Ramos (cell line): Measurements from ENCODE around the gene PF4V1.

Source experiments
- in situ Hi-C: fragments of 300-500 bp; cut with MboI; formaldehyde crosslinking; loops from one replicate; pipeline ENCODE4 v1.14.3; 2022; ENCODE audit warnings: low sequenced_read_pairs; ENCODE audit not compliant: unreplicated experiment

The PF4V1 gene

DNA sequence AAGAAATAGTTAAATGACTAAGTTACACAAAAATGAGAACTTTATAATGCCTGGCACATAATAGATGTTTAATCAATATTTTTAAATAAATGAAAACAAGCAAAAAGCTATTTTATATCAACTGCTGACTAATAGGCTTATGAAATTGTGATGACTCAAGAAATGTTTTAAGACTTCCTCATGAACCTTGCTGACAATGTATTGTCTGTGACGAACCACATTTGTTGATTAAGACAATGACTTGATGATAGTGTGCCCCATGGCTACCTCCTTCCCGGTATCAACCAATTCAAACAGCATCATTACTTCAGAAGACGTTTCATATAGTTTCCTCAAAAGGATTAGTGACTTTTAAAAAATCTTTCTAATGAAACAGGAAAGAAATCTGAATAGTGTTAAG lies 8.8 kb upstream of the PF4V1 start:
- in situ Hi-C loops, result no loop called here

GRCh38 chr4:73844806-73845205 lies 8.3 kb upstream of the PF4V1 start:
- in situ Hi-C loops, result no loop called here

DNA sequence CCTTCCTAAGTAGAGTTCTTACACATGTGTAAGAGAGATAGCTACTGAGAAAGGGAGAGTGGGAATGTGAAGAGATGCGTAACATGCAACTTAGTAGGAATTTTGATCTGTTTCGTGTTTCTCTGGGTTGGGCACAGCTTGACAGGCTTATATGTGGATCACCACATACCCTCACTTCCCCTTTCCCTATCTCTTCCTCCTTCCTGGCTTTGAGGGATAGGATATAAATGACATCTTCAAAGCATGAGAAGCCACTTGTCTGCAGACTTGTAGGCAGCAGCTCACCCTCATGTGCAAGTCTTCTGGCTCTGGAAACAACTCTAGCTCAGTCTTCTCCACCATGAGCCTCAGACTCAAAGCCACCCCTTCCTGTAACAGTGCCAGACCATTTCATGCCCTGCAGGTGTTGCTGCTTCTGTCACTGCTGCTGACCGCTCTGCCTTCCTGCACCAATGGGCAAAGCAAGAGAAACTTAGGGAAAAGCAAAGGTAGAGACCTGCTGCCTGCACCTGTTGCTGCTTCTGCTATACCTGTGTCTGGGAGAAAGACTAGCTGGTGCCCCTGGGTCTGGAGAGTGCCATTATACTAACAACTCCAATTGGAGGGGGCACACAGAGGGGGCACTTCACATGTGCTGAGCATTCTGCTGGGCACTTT lies 5.4 kb upstream of the PF4V1 start:
- in situ Hi-C loops, result no loop called here

DNA sequence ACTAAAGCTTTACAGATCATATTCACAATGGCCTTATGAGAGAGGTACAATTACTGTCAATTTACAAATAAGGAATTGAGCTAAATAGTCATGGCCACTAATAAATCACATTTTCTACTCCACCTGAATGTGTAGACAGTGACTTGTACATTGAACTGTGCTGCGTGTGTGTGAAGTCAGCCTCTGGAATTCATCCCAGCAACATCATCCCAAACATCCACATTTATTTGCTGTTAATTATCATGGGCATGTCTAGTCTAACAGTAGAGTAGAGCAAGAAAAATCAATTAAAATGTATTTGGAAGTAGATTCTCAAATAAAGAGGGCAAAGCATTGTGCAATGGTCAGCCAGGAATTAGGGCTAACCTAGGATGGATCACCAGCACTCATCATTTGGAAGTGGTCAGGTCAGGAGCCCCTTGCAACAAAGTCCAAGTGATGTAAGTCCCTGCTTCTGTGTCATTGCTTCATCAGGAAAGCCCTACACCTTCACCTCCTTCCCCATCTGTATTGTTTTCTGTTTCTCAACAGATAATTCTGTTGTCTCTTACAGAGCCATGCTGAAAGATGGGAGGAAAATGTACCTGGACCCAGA lies 4.8 kb upstream of the PF4V1 start:
- in situ Hi-C loops, result no loop called here

- in situ Hi-C loops, result no loop called here
These were observed 2.7 kb upstream of the PF4V1 start for GRCh38 chr4:73850261-73850970.

- in situ Hi-C loops, result no loop called here
These were observed 1.8 kb upstream of the PF4V1 start for GRCh38 chr4:73851293-73851692.

GRCh38 chr4:73852771-73853170 lies 325 bp upstream of the PF4V1 start:
- in situ Hi-C loops, result no loop called here

DNA sequence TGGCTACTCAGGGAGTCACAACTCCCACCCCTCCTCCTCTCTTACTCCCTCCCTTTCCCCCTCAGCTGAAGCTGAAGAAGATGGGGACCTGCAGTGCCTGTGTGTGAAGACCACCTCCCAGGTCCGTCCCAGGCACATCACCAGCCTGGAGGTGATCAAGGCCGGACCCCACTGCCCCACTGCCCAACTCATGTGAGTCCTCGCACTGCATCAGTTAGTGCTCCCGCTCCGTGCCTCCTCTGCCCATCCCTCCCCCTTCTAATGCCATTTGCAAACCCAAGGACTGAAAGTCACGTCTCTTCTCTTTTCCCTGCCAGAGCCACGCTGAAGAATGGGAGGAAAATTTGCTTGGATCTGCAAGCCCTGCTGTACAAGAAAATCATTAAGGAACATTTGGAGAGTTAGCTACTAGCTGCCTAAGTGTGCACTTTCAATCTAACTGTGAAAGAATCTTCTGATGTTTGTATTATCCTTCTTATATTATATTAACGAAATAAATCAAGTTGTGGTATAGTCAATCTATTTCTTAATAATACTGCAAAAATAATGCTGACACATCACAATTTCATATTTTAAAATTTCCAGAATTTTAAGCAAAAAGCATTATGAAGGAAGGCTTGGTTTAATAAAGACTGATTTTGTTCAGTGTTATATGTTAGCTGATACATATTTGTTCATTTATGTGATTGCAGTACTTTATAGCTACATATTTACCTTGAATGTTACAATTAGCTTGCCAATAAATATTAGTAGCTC lies 800 bp downstream of the PF4V1 start:
- in situ Hi-C loops, result no loop called here

DNA sequence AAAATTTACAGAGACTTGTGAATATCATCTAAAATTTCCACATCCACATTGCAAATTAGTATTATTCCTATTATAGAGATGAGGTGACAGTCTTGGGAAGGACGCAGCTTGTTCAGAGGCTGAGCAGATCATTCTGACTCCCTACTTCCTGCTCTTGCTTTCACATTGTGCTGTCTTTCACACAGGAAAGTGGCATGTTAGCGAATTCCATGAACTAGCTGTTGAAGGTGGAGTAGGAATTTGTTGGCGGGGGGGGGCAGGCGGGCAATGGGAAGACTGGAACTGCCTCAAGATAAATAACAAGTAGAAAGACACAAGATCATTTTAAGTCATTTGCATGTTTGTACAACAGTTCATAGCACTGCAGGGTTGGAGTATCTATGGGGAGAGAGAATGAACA lies 2.3 kb downstream of the PF4V1 start:
- in situ Hi-C loops, result no loop called here

- in situ Hi-C loops, result no loop called here
These were observed 3.4 kb downstream of the PF4V1 start for GRCh38 chr4:73856518-73856917.

DNA sequence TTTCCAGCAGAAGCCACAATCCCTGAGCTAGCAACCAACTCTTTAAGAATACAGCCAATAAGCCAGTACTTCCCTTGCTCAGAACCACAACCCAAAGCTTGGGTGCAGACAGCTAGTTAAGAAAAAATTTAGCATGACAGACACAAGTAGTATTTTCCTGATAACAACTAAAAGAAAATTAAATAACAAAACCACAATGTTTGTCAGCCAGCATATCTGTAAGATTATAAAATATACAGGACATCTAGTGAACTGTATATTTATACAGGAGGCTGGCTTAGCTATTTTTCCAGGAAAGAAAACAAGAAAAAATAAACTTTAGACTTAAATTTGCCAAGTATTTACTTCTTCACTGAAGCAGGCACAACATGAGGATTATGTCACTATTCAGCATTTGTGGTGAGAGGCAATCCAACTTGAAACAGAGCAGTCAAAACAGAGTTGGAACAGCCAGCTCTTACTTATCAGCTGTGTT lies 6.6 kb downstream of the PF4V1 start:
- in situ Hi-C loops, result no loop called here

GRCh38 chr4:73860181-73860580 lies 7.1 kb downstream of the PF4V1 start:
- in situ Hi-C loops, result no loop called here

GRCh38 chr4:73860917-73861316 lies 7.8 kb downstream of the PF4V1 start:
- in situ Hi-C loops, result no loop called here

DNA sequence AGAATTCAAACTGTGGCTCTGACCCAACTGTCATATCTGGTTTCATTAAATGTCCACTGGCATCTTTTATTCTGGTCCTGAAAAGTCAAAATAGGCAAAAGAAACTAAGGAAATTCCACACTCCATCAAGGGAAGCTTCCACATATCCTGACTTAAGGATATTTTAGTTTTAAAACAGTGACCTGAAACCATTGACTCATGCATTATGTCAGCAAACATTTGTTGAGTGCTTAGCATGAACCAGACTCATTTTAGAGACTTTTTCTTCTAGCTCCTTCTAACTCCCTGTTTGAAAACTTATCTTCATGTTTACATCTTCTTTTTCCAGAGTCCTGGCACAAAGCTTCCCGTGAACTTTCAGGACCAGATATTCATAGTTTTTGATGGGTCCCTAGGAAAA lies 9.2 kb downstream of the PF4V1 start:
- in situ Hi-C loops, result no loop called here

GRCh38 chr4:73864365-73864764 lies 11.3 kb downstream of the PF4V1 start:
- in situ Hi-C loops, result no loop called here

GRCh38 chr4:73864961-73865360 lies 11.9 kb downstream of the PF4V1 start:
- in situ Hi-C loops, result no loop called here

GRCh38 chr4:73865431-73866096 lies 12.5 kb downstream of the PF4V1 start:
- in situ Hi-C loops, result no loop called here

DNA sequence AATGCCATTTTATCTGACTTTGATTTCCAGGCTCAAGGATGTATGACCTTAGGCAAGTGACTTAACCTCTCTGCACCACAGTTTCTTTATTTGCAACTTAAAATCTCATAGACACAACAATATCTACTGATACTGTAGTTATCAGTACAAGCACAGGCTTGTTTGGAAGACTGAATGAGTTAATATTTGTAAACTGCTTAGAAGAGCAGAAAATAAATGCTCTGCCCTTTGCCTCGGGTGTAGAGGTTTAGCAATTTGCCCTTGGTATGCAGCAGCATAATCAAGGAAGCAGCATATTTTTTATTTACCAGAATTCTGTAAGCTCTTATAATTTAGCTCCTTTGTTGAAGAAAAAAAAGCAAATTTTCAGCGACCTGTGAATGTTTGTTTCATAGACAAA lies 13.2 kb downstream of the PF4V1 start:
- in situ Hi-C loops, result no loop called here

- in situ Hi-C loops, result no loop called here
These were observed 14.7 kb downstream of the PF4V1 start for GRCh38 chr4:73867783-73868182.
